KOPT-K1 (cell line): ENCODE measurements around the gene NPBWR2.

Experiments
- H3K27ac ChIP-seq: fragments of 200-600 bp; sonication (generic); 2 replicates; pipeline ENCODE4 v1.5.1; 2016; ENCODE audit warnings: antibody characterized with exemption, mild to moderate bottlenecking, low read depth, low read length; ENCODE audit not compliant: poor library complexity, severe bottlenecking
- H3K36me3 ChIP-seq: fragments of 200-600 bp; sonication (generic); 2 replicates; pipeline ENCODE4 v1.5.1; 2017; ENCODE audit warnings: antibody characterized with exemption, mild to moderate bottlenecking, low read length, moderate library complexity; ENCODE audit not compliant: insufficient read depth
- H3K9me3 ChIP-seq: fragments of 200-600 bp; sonication (generic); 2 replicates; pipeline ENCODE4 v1.5.1; 2017; ENCODE audit warnings: antibody characterized with exemption, low read length, mild to moderate bottlenecking; ENCODE audit not compliant: insufficient read depth, poor library complexity, severe bottlenecking

The NPBWR2 gene

GRCh38 chr20:64115171-64115911, 8.0 kb upstream of the NPBWR2 start:
- no peaks in the 10 kb centered on the region for H3K9me3 ChIP-seq
- no peaks in the 10 kb centered on the region for H3K36me3 ChIP-seq
- no peak overlapping the region for H3K27ac ChIP-seq

- Histone ChIP-seq H3K9me3 (no peaks in the 10 kb centered on the region), H3K27ac (no peak overlapping the region), H3K36me3 (no peaks in the 10 kb centered on the region)
These were observed 7.1 kb upstream of the NPBWR2 start for GRCh38 chr20:64114356-64114971.

GRCh38 chr20:64113796-64114355, 6.5 kb upstream of the NPBWR2 start:
- no peak overlapping the region for H3K27ac ChIP-seq
- no peaks in the 10 kb centered on the region for H3K9me3 ChIP-seq
- H3K36me3 ChIP-seq = no peaks in the 10 kb centered on the region

- Histone ChIP-seq H3K27ac (no peak overlapping the region), H3K36me3 (no peaks in the 10 kb centered on the region), H3K9me3 (no peaks in the 10 kb centered on the region)
These were observed 6.0 kb upstream of the NPBWR2 start for GRCh38 chr20:64113444-64113775.

DNA sequence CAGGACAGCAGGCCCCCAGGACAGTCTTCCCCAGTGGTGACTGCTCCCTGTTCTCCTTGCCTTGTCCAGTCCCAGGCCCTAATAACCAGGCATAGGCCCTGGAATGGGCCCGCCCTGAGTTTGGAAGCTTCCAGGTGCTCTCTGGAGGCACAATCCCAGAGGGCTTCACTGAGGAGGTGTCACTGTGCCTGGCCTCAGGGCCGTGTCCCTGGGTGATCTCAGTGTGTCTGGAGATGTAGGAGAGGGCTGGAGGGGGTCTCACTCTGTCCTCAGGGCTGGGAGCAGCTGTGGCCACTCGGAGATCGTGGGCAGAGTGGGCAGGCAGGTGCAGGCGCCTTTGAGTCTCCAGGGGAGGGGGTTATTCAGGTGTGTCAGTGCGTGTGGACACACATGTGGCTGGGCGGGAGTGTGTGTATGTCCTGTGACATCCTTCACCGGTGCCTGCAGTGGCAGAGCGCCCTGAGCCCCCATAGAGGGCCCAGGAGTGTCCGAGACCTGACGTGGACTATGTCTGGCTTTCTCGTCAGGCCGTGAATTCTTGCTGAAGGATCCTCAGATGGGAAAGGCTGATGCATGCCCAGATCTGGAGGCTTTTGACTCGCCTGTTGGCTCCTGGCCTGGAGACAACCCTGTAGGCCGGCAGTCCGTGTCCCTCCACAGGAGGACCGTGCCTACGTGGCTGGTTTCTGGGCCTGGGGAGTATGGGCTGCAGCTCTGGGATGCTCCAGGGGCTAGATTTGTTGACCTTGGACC, 5.5 kb upstream of the NPBWR2 start:
- Histone ChIP-seq H3K36me3 (no peaks in the 10 kb centered on the region), H3K27ac (no peak overlapping the region), H3K9me3 (no peaks in the 10 kb centered on the region)

- no peak overlapping the region for H3K27ac ChIP-seq
- no peaks in the 10 kb centered on the region for H3K36me3 ChIP-seq
- H3K9me3 ChIP-seq = no peaks in the 10 kb centered on the region
These were observed 4.7 kb upstream of the NPBWR2 start for GRCh38 chr20:64111841-64112641.

GRCh38 chr20:64110411-64111068, 3.2 kb upstream of the NPBWR2 start:
- Histone ChIP-seq H3K36me3 (no peaks in the 10 kb centered on the region), H3K27ac (no peak overlapping the region)

GRCh38 chr20:64109831-64110391, 2.5 kb upstream of the NPBWR2 start:
- Histone ChIP-seq H3K9me3 (no peaks in the 10 kb centered on the region), H3K36me3 (no peaks in the 10 kb centered on the region), H3K27ac (no peak overlapping the region)

More at GRCh38 chr20:64110411-64111068, 3.2 kb upstream of the NPBWR2 start:
- no peaks in the 10 kb centered on the region for H3K9me3 ChIP-seq

- Histone ChIP-seq H3K27ac (no peak overlapping the region), H3K9me3 (no peaks in the 10 kb centered on the region), H3K36me3 (no peaks in the 10 kb centered on the region)
These were observed 1.6 kb upstream of the NPBWR2 start for GRCh38 chr20:64108731-64109681.

DNA sequence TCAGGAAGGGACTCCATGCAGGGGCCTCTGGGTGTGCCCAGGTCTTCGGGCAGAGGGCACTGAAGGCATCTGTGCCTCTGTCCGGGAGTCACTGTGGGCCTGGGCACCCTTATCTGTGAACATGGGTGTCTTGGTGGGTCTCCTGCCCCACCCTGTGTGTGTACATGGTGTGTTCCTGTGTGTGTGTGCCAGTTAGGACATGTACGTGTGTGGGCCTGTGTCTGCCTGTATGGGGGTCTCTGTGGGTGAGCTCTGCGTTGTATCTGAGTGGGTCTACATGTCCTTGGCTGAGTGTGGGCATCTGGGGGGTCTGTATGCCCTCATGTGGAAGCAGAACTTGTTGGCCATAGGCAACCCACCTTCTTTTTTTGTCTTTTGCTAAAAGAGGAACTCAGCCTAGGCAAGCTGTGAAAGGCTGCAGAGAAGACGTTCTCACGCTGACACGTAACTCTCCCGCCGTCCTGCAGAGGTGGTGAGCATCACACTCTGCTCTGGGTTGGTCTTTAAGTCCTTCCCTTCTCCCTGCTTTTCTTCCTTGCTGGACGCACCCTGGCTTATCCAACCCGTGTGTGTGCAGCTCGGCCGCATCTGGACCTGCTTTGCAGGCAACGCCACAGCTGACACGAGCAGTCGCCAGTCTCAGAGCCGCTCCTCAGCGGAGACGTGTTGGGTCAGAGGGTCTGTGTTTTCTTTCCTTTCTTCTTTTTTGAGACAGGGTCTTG, 532 bp upstream of the NPBWR2 start:
- Histone ChIP-seq H3K36me3 (no peaks in the 10 kb centered on the region), H3K27ac (no peak overlapping the region), H3K9me3 (no peaks in the 10 kb centered on the region)

GRCh38 chr20:64106435-64106961, 867 bp downstream of the NPBWR2 start:
- H3K36me3 ChIP-seq = no peaks in the 10 kb centered on the region
- no peaks in the 10 kb centered on the region for H3K9me3 ChIP-seq
- no peak overlapping the region for H3K27ac ChIP-seq

DNA sequence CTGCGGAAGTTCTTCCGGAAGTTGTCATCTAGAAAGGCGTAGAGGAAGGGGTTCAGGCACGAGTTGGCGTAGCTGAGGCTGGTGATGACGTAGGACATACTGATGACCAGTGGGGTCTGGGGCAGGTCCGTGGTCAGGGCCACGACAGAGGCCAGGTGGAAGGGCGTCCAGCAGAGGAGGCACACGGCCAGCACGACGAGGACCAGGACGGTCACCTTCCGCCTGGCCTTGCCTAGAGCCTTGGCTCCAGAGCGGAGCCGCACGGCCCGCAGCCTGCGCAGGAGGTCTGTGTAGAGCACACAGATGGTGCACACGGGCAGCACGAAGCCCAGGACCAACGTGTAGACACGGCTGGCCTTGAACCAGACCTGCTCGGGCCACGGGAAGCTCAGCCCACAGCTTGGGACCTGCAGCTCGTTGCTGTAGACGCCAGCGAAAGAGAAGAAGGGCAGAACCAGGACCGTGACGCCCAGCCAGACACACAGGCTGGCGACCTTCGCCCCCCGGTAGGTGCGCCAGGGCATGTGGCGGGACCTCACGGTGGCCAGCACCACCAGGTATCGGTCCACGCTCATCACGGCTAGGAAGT, 1.4 kb downstream of the NPBWR2 start:
- Histone ChIP-seq H3K36me3 (no peaks in the 10 kb centered on the region), H3K27ac (no peak overlapping the region), H3K9me3 (no peaks in the 10 kb centered on the region)
